HG03045 (cell line): Measurements from ENCODE around the gene ADSL.
"Not testable (repeated sequence)": the region's sequence is repeated elsewhere in the genome, so short reads cannot be mapped to it uniquely, and the experiment has no call there.

Source experiments
- ATAC-seq: cut with Tn5 transposase; IDR thresholded peaks from one replicate; pipeline ENCODE4 v1.9.1; 2021; ENCODE audit warnings: mild to moderate bottlenecking, moderate library complexity; ENCODE audit not compliant: unreplicated experiment

Gene ADSL

DNA sequence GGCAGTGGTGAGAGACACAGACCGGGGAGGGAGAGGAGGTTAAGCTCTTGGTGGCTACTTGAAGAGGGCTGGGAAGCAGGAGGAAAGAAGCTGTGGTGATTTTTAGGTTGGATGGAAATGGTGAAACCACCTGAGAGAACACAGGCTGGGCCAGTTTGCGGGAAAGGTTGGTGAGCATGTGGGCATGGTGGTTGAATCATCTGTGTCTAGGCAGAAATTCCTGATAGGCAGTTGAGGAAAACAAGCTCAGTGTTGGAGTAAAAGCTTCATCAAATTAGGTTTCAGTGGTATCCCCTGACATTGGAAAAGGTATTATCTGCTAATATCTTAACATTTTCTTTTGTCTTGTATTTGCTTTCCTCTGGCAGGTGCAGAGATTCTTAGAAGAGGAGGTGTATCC, 19.8 kb downstream of the ADSL start:
- ATAC-seq: no peak

DNA sequence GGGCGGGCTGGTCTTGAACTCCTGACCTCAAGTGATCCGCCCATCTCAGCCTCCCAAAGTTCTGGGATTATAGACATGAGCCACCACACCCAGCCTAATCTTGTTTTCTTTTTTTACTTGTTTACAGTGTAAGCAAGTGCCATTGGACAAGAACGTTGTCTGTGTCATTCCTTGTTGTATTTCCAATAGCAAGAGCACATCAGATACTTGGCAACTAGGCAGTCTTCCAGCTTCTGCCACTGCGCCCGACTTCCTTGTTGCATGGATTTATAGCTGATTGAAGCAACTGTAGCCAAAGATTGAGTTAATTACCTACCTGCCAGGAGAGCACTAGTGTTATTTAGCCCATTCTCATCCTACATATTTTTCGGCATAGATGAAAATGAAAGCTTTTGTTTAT, 21.0 kb downstream of the ADSL start:
- ATAC-seq: no peak

DNA sequence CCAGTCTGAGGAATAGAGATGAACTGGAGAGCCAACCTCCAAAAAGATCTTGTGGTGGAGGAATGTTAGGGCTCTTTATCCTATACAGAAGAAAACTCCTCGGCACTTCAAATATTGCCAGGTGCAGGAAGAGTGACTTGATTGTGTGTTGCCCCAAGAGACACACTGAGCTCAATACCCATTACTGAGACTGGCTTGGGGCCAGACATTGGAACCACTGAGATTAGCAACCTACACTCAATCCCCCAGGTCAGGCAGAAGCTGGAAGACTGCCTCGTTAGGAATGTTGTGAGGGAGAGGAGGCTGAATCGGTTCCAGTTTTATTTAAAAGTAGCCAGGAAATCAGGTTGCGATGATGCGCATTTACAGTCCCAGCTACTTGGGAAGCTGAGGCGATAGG, 21.7 kb downstream of the ADSL start:
- ATAC-seq: no peak

DNA sequence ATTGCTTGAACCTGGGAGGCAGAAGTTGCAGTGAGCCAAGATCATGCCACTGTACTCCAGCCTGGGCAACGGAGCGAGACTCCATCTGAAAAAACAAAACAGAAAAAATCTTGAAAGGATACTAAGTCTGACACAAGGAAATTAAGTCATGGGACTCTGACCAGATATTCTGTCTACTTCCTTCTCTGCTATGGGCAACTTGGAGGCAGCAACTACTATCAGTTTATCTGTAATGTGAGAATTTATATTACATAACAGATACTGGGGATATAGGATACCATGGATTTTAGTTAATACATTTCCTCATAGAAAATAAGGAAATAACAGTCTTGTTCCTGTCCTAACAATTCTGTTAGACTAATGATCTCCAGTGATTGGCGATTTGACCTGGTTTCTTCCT, 22.5 kb downstream of the ADSL start:
- ATAC-seq: no peak

DNA sequence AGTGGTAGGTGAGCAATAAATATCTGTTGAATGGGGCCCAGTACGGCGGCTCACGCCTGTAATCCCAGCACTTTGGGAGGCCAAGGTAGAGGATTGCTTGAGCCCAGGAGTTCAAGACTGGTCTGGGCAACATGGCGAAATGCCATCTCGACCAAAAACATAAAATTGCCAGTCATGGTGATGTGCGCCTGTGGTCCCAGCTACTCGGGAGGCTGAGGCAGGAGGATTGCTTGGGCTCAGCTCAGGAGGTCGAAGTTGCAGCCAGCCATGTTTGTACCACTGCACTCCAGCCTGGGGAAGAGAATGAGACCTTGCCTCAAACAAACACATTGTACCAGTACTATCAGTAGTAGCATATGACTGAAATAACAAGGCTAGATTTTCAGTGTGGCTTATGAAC, 28.3 kb downstream of the ADSL start:
- no peak for ATAC-seq

DNA sequence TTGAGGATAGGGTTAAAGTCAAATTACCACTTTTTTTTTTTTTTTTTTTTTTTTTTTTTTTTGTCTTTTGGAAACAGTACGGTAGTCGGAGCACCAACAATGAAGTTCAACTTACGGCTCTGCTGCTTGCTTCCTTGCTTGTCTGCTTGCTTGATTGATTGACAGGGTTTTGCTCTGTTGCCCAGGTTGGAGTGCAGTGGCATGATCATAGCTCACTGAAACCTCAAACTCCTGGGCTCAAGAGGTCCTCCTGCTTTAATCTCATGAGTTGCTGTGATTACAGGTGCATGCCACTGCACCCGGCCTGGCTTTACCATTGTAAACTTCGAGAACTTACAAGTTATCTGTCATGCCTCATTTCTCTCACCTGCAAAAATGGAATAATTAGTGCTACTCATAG, 29.8 kb downstream of the ADSL start:
- ATAC-seq: no peak

DNA sequence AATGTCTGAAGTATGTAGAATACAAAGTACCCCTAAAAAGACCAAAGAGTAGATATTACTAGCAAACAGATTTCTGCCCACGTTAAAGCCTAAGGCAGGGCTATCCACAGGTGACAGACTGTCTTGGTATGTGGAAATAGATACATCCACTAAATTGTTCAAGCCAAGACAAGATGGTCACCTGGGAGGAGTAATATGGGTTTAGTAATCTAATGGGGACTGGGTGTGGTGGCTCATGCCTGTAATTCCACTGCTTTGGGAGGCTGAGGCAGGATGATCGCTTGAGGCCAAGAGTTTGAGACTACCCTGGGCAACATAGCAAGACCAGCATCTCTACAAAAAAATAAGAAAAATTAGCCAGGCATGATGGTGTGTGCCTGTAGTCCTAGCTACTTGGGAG, 31.6 kb downstream of the ADSL start:
- ATAC-seq: no peak

DNA sequence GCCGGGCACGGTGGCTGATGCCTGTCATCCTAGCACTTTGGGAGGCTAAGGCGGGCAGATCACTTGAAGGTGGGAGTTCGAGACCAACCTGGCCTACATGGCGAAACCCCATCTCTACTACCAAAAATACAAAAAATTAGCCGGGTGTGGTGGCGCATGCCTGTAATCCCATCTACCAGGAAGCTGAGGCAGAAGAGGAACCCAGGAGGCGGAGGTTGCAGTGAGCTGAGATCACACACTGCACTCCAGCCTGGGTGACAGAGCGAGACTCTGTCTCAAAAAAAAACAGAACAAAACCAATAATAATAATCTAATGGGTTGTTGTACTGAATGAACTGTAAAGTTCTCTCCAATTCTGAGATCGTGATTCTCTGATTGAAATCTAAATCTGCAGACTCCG, 32.1 kb downstream of the ADSL start:
- ATAC-seq: not testable (repeated sequence)

DNA sequence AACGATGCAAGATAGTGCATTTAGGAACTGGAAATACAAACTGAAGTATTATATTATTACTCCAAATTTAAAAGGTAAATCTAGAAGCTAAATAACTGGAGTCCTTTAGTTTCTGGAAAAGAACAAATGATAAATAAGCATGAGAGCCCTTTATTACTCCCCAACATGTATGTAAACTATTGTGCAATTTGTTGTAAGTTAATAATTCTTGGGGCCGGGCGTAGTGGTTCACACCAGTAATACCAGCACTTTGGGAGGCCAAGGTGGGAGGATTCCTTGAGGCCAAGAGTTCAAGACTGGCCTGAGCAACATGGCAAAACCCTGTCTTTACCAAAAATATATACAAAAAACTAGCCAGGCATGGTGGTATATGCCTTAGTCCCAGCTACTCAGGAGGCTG, 35.2 kb downstream of the ADSL start:
- no peak for ATAC-seq

DNA sequence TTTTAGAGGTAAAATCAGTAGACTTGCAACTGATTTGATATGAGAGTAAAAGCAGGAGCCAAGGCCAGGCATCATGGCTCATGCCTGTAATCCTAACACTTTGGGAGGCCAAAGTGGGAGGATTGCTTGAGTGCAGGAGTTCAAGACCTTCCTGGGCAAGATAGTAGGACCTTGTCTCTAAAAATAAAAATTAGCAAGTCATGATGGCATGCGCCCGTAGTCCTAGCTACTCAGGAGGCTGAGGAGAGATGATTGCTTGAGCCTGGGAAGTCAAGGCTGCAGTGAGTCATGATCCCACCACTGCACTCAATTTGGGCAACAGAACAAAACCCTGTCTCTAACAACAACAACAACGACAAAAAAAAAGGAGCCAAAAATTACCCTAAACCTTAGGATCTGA, 37.6 kb downstream of the ADSL start:
- no peak for ATAC-seq

DNA sequence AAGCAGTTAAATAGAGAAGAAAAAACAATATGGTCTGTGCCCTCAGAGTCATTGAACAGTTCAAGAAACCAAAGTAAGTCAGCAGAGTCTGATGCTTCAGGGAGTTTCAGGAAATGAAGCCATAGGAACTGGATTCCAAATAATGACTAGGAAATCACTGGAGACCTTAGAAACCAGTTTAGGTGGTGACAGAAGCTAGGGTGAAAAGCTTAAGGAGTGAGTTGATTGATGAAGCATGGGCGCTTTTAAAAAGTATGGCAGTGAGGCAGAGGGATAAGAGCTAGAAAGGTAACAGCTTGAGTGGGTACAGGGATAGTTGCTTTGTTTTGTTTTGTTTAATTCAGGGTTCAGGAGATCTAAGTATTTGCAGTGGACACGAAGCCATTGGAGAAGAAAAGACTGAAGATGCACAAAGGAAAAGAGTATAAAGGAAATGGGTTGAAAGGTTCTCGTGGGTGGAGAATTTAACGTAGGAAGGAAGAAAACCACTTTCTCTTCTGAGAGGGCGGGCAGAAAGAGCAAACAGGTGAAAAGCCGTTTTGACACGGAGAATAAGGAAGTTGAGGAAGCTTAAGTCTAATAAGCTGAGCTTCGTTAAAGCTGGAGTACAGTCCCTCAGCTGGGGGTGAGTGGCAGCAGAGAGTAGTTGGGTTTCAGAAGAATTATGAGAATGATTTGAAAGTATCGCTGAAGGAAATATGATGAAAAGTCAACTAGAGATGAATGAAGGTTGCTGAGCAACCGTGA, 38.9 kb downstream of the ADSL start:
- ATAC-seq: no peak

DNA sequence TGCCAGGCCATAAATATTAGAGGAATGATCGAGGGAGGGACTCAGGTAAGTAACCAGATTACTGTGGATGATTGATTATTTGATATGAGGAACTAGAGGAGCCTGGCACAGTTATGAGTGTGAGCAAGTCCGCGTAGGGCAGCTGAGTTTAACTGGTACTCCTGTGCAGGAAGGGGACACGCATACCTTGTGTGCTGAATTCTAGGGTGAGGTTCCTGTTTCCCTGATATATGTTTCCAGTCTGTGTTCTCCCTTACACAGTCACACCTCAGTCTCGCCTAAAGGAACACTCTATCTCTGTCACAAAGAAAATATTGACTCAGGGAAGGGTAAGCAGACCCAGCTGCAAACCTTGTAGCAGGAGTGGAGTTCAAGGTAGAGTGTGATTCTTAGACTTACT, 41.4 kb downstream of the ADSL start:
- ATAC-seq: no peak

DNA sequence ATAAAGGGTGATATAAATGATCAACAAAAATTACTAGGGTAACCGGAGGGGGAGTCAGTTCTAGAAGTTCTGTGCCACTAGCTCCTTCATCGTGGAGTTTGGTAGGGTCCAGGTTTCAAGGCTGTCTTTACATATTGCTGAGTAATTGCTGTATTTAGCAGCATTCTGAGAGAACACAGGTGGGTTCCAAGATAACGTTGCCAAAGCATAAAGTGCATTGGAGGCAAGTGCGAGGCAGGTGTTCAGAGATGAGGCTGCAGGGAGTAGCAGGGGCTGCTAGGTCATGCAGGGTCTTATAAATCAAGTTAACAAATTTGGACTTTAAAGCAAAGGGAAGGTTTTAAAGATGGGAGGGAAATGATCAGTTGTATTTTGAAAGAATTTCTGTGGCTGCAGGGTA, 41.9 kb downstream of the ADSL start:
- ATAC-seq: no peak

DNA sequence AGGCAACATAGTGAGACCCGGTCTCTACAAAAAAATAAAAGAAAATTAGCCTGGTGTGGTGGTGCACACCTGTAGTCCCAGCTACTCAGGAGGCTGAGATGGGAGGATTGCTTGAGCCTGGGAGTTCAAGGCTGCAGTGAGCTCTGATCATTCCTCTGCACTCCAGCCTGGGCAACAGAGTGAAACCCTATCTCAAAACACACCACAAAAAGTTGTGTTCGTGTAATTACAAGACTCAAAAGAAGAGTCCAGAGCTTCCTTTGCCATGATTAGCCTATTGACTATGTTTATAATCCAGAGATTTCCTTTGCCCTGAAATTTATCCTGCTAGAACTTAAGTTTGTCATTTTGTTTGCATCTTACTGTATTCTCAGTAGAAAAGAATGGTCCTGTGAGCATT, 45.1 kb downstream of the ADSL start:
- no peak for ATAC-seq

DNA sequence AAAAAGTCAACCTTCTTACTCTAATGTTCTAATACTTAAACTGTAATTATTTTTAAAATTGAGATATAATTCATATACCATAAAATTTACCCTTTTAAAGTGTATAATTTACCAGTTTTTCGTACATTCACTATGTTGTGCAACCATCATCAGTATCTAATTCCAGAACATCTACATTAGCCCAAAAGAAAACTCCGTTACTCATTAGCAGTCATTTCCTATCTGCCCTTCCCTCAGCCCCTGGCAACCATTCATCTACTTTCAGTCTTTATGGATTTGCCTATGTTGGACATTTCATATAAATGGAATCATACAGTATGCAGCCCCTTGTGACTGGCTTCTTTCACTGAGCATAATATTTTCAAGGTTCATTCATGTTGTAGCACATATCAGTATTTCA, 46.3 kb downstream of the ADSL start:
- no peak for ATAC-seq

DNA sequence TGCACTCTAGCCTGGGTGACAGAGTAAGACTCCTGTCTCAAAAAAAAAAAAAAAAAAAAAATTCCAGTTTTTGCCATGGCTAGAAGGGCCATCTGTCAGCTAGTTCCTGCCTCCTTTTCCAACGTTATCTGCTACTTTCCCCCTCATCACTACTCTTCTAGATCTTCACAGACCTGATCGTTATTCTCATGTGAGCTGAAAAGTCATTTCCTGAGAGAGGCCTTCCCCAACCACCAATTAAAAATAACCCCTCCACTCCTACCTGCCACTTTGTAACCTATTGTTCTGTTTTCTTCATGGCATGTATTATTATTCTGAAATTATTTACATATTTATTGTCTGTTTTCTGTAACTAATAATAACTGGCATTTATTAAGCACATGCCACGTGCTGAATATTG, 48.3 kb downstream of the ADSL start:
- no peak for ATAC-seq

DNA sequence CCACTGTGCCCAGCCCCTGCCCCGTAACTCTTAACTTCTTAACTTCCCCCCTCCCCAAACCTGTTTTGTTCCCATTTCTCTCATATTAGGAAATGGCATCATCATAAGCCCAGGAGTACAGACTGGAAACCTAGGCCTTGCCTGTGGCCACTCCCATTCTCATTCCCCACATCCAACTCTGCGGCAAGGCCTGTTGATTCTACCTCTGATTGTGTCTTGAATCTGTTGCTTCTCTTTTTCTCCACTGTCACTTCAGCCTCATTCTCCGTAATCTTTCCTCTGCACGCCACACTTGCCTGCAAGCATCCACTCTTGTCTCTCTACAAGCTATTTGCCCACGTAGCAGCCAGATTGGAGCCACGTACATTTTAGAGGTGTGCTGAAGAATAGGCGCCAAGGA, 49.3 kb downstream of the ADSL start:
- ATAC-seq: no peak

DNA sequence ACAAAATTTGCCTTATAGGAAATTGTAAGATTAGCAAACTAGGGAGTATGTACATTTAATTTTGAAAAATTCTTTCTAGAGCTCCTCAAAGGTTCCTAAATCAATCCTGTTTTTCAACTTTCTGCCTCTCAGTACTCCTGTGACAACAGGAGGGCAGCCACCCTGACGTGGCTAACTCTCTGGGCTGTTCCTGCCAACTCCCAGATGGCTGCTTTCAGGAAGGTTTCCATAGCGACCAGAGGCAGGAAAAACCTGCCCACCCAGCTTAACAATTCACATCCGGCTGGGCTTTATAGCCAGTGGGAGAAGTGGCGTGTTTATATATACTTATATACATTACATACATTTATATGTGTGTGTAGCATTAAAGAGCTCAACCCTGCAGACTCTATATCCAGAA, 50.6 kb downstream of the ADSL start:
- ATAC-seq: no peak

DNA sequence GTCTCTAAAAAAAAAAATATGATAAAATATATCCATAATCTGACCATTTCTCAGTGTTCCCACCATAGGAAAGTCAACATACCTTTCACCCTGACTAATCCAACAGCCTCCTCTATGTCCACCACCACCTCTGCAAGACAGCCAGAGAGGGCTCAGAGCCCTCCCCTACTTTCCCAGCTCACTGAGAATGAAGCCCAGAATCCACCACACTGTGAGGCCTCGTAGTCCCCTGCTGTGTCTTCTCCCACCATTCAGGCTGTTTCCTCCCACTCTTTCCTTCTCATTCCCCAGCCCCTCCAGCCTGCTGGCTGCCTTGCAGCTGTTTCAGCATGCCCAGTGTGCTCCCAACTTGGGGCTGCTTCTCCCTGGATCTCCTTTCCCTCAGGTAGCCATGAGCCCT, 51.1 kb downstream of the ADSL start:
- no peak for ATAC-seq

DNA sequence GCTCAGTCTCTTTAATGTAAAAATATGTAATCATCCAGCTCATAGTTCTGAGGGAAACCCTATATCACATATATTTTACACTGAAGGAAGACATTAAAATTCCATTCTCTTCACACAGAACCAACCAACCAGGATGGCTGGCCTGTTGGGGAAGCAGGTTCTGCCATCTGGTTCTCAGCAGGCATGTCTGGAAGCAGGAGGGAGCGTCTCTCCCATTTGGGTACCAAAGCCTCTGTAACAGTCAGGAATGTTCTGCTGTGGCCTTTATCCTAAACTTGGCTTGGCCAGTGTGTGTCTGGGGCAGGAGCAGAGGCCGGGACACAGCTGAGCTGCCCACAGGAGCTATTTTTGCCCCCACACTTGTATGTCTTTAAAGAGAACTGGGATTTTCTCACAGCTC, 53.3 kb downstream of the ADSL start:
- no peak for ATAC-seq

DNA sequence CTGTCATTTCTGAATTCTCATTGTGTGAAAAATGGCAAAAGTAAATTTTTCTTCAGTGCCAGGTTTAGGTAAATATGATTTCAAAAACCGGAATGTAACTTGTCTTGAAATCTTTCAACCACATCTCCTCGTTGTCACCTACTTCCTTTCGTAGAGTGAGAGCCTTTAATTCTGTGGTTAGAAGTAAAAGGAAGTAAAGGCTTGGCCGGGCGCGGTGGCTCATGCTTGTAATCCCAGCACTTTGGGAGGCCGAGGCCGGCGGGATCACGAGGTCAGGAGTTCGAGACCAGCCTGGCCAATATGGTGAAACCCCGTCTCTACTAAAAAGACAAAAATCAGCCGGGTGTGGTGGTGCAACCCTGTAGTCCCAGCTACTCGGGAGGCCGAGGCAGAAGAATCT, 53.9 kb downstream of the ADSL start:
- no peak for ATAC-seq

DNA sequence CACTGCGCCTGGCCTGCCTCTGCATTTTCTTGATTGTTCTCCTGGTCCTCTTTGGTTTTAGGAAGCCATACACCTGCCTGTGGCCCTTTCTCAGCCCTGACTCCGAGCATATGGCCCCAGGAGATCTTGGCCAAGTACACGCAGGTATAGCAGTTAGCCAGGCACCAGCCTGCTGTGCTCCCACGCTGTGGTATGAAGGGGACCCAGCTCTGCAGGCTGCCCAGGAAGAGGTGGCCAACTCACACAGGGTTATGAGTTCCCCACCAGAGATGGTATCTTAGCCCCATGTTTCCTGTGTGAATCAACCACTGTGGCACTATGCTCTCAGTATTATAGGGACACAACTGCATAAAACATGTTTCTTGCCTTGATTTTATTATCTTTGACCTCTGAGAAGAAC, 55.2 kb downstream of the ADSL start:
- ATAC-seq: no peak

DNA sequence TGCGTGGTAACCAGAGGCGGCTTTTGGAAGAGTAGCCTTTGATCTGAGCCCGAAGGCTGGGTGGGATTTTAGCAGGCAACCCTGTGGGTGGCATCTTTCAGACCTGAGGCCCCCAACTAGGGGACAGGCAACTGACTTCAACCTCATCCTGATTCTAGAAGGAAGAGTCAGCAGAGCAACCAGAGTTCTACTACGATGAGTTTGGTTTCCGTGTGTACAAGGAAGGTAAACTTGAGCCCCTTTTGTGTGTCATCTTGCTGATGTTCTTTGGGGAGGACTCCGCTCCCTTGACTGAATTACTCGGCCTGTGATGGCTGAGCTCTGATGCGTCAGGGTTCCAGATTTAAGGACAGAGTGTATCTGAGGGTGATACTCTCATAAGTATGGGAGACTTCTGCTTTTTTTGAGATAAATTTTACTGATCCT, 55.7 kb downstream of the ADSL start:
- no peak for ATAC-seq
